GM13976 (cell line): ENCODE data around the gene KCNJ1.

Experiments
- DNase-seq: peaks from one replicate; pipeline ENCODE4 v3.0.0; 2012; ENCODE audit warnings: low spot score
- in situ Hi-C: fragments of 300-500 bp; cut with MboI; formaldehyde crosslinking; loops from one replicate; pipeline ENCODE4 v1.12.0; 2022; ENCODE audit warnings: low sequenced_read_pairs, mixed read lengths, inconsistent platforms; ENCODE audit not compliant: unreplicated experiment
- TF ChIP-seq, protein P1 (sequence below): IDR thresholded peaks from 2 replicates; pipeline ENCODE4 v1.5.1; 2012; ENCODE audit warnings: borderline replicate concordance, mild to moderate bottlenecking; ENCODE audit not compliant: insufficient read depth; ENCODE audit errors: extremely low read depth, missing control alignments, control extremely low read depth

Gene KCNJ1

DNA sequence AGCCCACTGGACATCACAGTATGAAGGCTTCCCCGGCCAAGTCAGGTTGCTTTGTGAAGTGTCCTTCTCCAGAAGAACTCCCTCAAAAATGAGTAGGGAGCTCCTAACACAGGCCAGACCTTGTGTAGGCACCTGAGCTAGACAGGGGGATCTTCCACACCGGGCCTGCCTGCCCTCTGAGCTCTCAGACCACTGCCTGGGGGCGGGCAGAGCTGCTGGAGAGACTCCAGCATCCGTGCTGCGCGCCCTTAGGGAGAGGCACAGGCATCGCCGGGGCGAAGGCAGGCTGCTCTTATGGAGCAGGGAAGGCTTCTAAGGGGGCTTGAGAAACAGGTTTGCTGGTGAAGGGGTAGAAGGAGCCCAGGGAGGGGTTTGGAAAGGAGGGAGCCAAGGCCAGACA is 28.4 kb upstream of the KCNJ1 start:
- TF ChIP-seq, protein P1, sequence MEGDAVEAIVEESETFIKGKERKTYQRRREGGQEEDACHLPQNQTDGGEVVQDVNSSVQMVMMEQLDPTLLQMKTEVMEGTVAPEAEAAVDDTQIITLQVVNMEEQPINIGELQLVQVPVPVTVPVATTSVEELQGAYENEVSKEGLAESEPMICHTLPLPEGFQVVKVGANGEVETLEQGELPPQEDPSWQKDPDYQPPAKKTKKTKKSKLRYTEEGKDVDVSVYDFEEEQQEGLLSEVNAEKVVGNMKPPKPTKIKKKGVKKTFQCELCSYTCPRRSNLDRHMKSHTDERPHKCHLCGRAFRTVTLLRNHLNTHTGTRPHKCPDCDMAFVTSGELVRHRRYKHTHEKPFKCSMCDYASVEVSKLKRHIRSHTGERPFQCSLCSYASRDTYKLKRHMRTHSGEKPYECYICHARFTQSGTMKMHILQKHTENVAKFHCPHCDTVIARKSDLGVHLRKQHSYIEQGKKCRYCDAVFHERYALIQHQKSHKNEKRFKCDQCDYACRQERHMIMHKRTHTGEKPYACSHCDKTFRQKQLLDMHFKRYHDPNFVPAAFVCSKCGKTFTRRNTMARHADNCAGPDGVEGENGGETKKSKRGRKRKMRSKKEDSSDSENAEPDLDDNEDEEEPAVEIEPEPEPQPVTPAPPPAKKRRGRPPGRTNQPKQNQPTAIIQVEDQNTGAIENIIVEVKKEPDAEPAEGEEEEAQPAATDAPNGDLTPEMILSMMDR: no peak
- DNase-seq: no peak
- in situ Hi-C loops: loop anchor here (25.0 kb wide), 1 partner anchor 442 kb away; no protein-coding TSS in a partner anchor

DNA sequence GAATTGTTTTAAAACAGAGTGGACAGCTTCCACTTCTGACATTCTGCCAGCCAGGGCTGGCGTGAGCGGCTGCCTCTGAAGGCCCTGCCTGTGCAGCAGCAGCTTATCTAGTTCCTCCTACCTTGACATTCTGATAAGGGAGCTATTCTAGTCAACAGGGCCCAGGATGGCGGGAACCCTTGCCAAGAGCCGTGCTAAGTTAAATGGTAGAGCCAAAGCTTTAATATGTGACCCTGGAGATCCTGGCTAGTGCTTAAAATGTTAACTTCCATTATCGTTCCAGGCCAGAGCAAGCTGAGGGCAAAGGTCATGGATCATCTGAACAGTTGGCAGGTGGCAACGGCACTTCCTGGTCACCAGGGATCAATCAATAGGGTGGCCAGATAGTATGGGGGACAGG is 27.6 kb upstream of the KCNJ1 start:
- TF ChIP-seq, protein P1: no peak
- in situ Hi-C loops: loop anchor here (25.0 kb wide), 1 partner anchor 443 kb away; no protein-coding TSS in a partner anchor
- DNase-seq: no peak

DNA sequence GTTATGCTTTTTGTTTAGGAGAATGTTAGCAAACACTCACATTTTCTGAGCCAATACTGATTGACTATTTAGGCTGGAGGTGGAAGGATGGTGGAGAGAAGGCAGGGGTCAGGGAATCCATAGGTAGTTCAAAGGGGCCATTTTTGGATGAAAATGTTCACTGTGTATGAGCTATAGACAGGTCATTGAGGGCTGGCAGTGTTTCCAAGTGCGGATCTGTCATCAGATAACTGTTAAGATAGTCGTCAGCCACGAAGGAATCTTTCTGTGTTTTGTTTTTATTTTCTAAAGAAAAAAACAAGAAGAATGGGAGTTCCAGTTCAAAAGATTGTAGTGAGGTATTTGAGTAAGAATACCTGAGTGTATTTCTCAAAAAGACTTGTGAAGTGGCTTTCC is 27.2 kb upstream of the KCNJ1 start:
- TF ChIP-seq, protein P1: no peak
- in situ Hi-C loops: loop anchor here (25.0 kb wide), 1 partner anchor 443 kb away; no protein-coding TSS in a partner anchor
- DNase-seq: no peak

DNA sequence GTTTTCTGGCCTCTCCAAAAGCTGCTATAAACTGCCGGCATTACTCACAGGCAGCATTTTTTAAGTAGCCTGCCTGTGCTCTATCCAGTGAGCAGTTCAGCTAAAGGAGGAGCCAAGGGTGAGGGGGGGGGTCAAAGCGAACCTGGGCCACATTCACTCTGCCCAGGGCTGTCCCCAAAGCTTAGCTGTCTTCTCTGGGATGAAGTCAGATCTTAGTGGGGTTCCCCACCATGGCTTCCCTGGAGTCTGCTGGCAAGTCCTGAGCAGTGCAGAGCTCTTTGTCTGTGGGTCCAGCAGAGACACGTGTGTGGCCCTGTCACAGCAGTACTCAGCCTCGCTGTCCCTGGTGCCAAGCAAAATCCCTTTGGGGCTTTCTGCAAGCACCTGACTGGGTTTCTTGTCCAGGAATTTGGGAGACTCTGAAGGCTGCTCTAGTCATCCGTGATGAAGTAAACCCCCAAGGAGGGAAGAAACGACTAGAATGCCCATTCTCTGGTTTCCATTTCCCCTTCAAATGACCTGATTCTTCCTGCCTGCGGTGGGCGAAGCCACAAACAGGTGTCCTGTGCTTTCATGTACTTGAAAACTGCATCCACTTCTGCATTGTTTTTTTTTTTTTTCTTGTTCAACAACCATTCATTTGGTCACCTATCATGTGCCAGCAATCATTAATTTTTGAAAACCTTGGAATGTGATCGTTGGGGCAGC is 26.6 kb upstream of the KCNJ1 start:
- in situ Hi-C loops: loop anchor here (25.0 kb wide), 1 partner anchor 444 kb away; no protein-coding TSS in a partner anchor
- TF ChIP-seq, protein P1: no peak
- DNase-seq: no peak

DNA sequence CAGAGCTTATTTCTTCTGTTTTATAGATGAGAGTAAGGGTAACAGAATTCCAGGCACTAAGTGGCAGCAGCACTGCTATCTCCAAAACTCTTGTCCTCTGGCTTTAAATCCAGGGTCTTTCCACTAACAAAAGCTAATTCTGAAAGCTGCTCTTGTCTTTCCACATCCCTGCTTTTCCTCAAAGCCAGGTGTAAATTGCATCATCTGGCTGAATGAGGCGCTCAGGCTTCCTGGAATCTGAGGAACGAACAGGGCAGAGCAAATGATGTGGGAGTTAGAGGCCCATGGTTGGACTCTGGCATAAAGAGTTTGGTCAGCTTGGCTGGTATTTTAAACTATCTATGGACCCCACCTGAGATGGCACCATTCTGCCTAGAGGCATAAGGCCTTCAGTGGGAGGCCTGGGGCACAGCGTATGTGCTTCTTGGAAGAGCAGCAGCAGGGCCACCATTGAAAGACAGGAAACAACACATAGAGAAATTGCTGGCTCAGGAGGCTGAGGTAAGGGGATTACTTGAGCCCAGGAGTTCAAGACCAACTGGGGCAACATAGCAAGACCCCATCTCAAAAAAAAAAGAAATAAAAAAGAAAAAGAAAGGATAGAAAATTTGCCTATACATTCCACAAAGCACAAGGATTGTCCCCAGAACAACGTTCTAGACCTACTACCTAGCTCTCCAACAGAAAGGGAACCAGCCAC is 25.9 kb upstream of the KCNJ1 start:
- TF ChIP-seq, protein P1: no peak
- in situ Hi-C loops: loop anchor here (25.0 kb wide), 1 partner anchor 444 kb away; no protein-coding TSS in a partner anchor
- no peak for DNase-seq

DNA sequence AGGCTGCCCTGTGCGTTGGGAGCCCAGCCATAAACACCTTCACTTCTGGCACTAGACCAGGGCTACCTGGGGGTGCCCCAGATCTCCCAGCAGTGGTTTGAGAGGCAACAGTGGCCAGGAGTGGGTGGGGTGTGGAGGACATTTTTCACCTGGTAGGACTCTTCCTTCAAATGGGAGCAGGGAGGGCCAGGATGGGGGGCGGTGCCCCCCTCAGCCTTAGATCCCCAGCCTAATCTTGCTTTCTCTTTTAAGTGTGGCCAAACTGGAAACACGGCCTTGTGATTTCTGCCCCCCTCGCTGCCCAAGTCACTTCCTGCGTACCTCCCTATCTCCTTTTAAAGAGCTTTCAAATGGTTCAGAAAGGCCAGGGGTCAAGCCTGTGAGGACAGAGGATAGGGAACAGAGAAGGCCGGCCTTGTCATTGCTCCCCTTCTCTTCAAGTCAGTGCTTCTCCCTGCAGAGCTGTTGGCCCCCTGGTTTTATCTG is 24.9 kb upstream of the KCNJ1 start:
- in situ Hi-C loops: loop anchor here (25.0 kb wide), 1 partner anchor 445 kb away; no protein-coding TSS in a partner anchor

More for the DNA sequence above, 24.9 kb upstream of the KCNJ1 start:
- TF ChIP-seq, protein P1: no peak
- DNase-seq: no peak
